ENCODE measurements around the gene OR6C75. TPM values are rescaled to one million over a fixed set of nuclear protein-coding genes. Genes with fewer than 3 reads are reported as not detected.

The OR6C75 gene
- total RNA-seq (2022; extraction: Qiagen RNA extraction; ENCODE audit: low read depth), result not detected in 5 replicates

GRCh38 chr12:55362675-55363074 is at the start of gene OR6C75:
Gene OR6C75, plus strand, starts transcription at chr12:55362975. Its CDS starts 2,136 bp downstream, at chr12:55365111.

GRCh38 chr12:55314043-55314442 is 48.7 kb upstream of the OR6C75 start, which contains the start of gene OR6C1:
Gene OR6C1, plus strand, starts transcription at chr12:55314343. Its CDS starts 6,257 bp downstream, at chr12:55320600.

GRCh38 chr12:55330446-55330845 is 32.3 kb upstream of the OR6C75 start, which contains the start of gene OR6C3:
Gene OR6C3, plus strand, starts transcription at chr12:55330746. Its CDS starts 955 bp downstream, at chr12:55331701.

GRCh38 chr12:55400229-55400628 is 37.5 kb downstream of the OR6C75 start, which contains the start of gene OR6C65:
Gene OR6C65, plus strand, starts transcription at chr12:55400529. Its CDS starts 0 bp downstream, at chr12:55400529.

Other genes starting within 250 kb of the OR6C75 start
- gene OR9K2, start 236.6 kb upstream of the OR6C75 start, total RNA-seq (2022; extraction: Qiagen RNA extraction; ENCODE audit: low read depth), result not detected in 5 replicates
- not detected in 5 replicates for gene OR10A7, start 141.9 kb upstream of the OR6C75 start, total RNA-seq (2022; extraction: Qiagen RNA extraction; ENCODE audit: low read depth)
- not detected in 5 replicates for gene OR6C74, start 118.4 kb upstream of the OR6C75 start, total RNA-seq (2022; extraction: Qiagen RNA extraction; ENCODE audit: low read depth)
- gene OR6C6, start 66.4 kb upstream of the OR6C75 start, total RNA-seq (2022; extraction: Qiagen RNA extraction; ENCODE audit: low read depth), result not detected in 5 replicates
- not detected in 5 replicates for gene OR6C1, start 48.6 kb upstream of the OR6C75 start, total RNA-seq (2022; extraction: Qiagen RNA extraction; ENCODE audit: low read depth)
- gene OR6C3, start 32.2 kb upstream of the OR6C75 start, total RNA-seq (2022; extraction: Qiagen RNA extraction; ENCODE audit: low read depth), result not detected in 5 replicates
- gene OR6C65, start 37.6 kb downstream of the OR6C75 start, total RNA-seq (2022; extraction: Qiagen RNA extraction; ENCODE audit: low read depth), result not detected in 5 replicates
- gene OR6C76, start 63.3 kb downstream of the OR6C75 start, total RNA-seq (2022; extraction: Qiagen RNA extraction; ENCODE audit: low read depth), result not detected in 5 replicates
- not detected in 5 replicates for gene OR6C2, start 81.1 kb downstream of the OR6C75 start, total RNA-seq (2022; extraction: Qiagen RNA extraction; ENCODE audit: low read depth)
- gene OR6C70, start 107.2 kb downstream of the OR6C75 start, total RNA-seq (2022; extraction: Qiagen RNA extraction; ENCODE audit: low read depth), result not detected in 5 replicates
- not detected in 5 replicates for gene OR6C68, start 129.4 kb downstream of the OR6C75 start, total RNA-seq (2022; extraction: Qiagen RNA extraction; ENCODE audit: low read depth)
- not detected in 5 replicates for gene OR6C4, start 186.6 kb downstream of the OR6C75 start, total RNA-seq (2022; extraction: Qiagen RNA extraction; ENCODE audit: low read depth)
- not detected in 5 replicates for gene OR2AP1, start 209.5 kb downstream of the OR6C75 start, total RNA-seq (2022; extraction: Qiagen RNA extraction; ENCODE audit: low read depth)

Measured in A549 treated with DMSO at 1 μM for 4 hours (cell line).